Measurements from ENCODE around the gene STARD13. TPM values are rescaled to one million over a fixed set of nuclear protein-coding genes. Genes with fewer than 3 reads are reported as not detected.

STARD13 gene
- total RNA-seq, 1 donor from 2014 or later, result 37.6 TPM

DNA sequence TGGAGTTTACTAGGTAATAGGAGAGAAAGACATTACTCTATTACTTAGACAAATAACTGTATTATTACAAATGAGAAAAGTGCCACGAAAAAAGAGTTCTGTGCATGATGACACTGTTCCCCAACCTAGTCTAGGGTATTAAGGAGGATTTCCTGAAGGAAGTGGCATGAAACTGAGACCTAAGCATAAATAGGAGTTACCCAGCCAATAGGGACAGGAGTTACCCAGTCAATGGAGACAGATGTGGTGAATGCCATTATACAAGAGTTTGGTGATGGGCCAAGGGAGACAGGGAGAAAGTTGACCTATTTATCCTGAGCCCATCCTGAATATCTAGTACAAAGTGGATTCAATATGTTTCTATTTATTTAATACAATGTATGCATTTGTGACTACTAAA is 203.9 kb downstream of the STARD13 start:
- TF ChIP-seq CTCF (IDR thresholded peaks at IDR 0.05), result no peak
- H3K27me3 Mint-ChIP-seq (ENCODE audit: low read depth), result no peaks in the 10 kb centered on the region
- H3K4me3 Mint-ChIP-seq (ENCODE audit: unreplicated experiment), result no peak overlapping the region
- peaks cover 36% of the 10 kb centered on the region for H3K4me1 Mint-ChIP-seq (ENCODE audit: low read depth)
- no peaks in the 10 kb centered on the region for H3K36me3 Mint-ChIP-seq (ENCODE audit: low read depth)
- H3K27ac Mint-ChIP-seq (ENCODE audit: unreplicated experiment), result peak overlapping the region; percentile 80
- no peak for DNase-seq (ENCODE audit: low spot score)
- H3K9me3 Mint-ChIP-seq (ENCODE audit: low read depth), result no peaks in the 10 kb centered on the region

- H3K36me3 Mint-ChIP-seq (ENCODE audit: low read depth), result no peaks in the 10 kb centered on the region
- no peaks in the 10 kb centered on the region for H3K27me3 Mint-ChIP-seq (ENCODE audit: low read depth)
- TF ChIP-seq CTCF (IDR thresholded peaks at IDR 0.05), result no peak
- H3K9me3 Mint-ChIP-seq (ENCODE audit: low read depth), result no peaks in the 10 kb centered on the region
- peaks cover 30% of the 10 kb centered on the region for H3K4me1 Mint-ChIP-seq (ENCODE audit: low read depth)
- H3K4me3 Mint-ChIP-seq (ENCODE audit: unreplicated experiment), result peak overlapping the region; percentile 13
- peak overlapping the region; percentile 80 for H3K27ac Mint-ChIP-seq (ENCODE audit: unreplicated experiment)
- no peak for DNase-seq (ENCODE audit: low spot score)
These were observed 204.5 kb downstream of the STARD13 start for GRCh38 chr13:33080972-33081590.

DNA sequence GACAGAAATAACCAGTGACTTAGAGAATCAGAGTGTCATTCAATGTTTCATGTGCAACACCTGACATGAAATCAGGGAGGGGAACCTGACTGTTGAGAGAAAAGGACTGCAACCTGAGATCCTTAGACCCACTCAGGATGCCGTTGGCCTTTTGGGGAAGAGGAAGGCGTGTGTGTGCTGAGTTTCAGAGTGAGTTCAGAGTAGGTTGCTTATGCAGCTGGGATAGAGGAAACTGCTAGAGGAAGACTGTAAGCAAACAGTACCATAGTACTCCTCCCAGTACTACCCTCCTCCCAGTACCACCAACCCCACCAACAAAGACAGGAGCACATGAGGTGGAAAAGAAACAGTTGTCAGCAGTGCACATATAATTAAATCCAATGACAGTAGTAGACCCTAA is 205.6 kb downstream of the STARD13 start:
- Mint-ChIP-seq H3K4me3 (ENCODE audit: unreplicated experiment) (no peak overlapping the region), H3K27ac (ENCODE audit: unreplicated experiment) (no peak overlapping the region), H3K27me3 (ENCODE audit: low read depth) (no peaks in the 10 kb centered on the region), H3K9me3 (ENCODE audit: low read depth) (no peaks in the 10 kb centered on the region), H3K36me3 (ENCODE audit: low read depth) (no peaks in the 10 kb centered on the region), H3K4me1 (ENCODE audit: low read depth) (peaks cover 30% of the 10 kb centered on the region)
- DNase-seq (ENCODE audit: low spot score), result no peak
- no peak for TF ChIP-seq CTCF (IDR thresholded peaks at IDR 0.05)

GRCh38 chr13:33078263-33078662 is 207.3 kb downstream of the STARD13 start:
- H3K4me1 Mint-ChIP-seq (ENCODE audit: low read depth), result peaks cover 30% of the 10 kb centered on the region
- H3K27me3 Mint-ChIP-seq (ENCODE audit: low read depth), result no peaks in the 10 kb centered on the region
- H3K4me3 Mint-ChIP-seq (ENCODE audit: unreplicated experiment), result no peak overlapping the region
- no peak for TF ChIP-seq CTCF (IDR thresholded peaks at IDR 0.05)
- no peak for DNase-seq (ENCODE audit: low spot score)
- H3K36me3 Mint-ChIP-seq (ENCODE audit: low read depth), result no peaks in the 10 kb centered on the region
- H3K9me3 Mint-ChIP-seq (ENCODE audit: low read depth), result no peaks in the 10 kb centered on the region
- H3K27ac Mint-ChIP-seq (ENCODE audit: unreplicated experiment), result no peak overlapping the region

GRCh38 chr13:33076001-33076992 is 209.3 kb downstream of the STARD13 start:
- Mint-ChIP-seq H3K4me1 (ENCODE audit: low read depth) (peaks cover 16% of the 10 kb centered on the region), H3K36me3 (ENCODE audit: low read depth) (no peaks in the 10 kb centered on the region), H3K4me3 (ENCODE audit: unreplicated experiment) (no peak overlapping the region), H3K27me3 (ENCODE audit: low read depth) (no peaks in the 10 kb centered on the region), H3K9me3 (ENCODE audit: low read depth) (no peaks in the 10 kb centered on the region), H3K27ac (ENCODE audit: unreplicated experiment) (no peak overlapping the region)
- DNase-seq (ENCODE audit: low spot score), result no peak
- TF ChIP-seq CTCF (IDR thresholded peaks at IDR 0.05), result no peak

Measured in chondrocyte (in vitro differentiated cells).